SK-N-SH (cell line): ENCODE data around the gene JAKMIP1. TPM values are rescaled to one million over a fixed set of nuclear protein-coding genes. Genes with fewer than 3 reads are reported as not detected.

Experiments used
- CTCF ChIA-PET: fragments of 300-600, 350-600 bp; formaldehyde crosslinking; extraction: SDS; loops from one replicate; lab custom pipeline; 2021; lab: Yijun Ruan, JAX
- POLR2A ChIA-PET: fragments of 350-600 bp; sonication (Branson Sonifier 250); formaldehyde crosslinking; extraction: SDS; loops from one replicate; lab custom pipeline; 2020; ENCODE audit warnings: antibody characterized with exemption, inconsistent platforms; lab: Yijun Ruan, JAX
- DNase-seq: peaks from one replicate; pipeline ENCODE4 v3.0.0; 2012
- H2AFZ ChIP-seq: fragments of 200-600 bp; sonication (generic); 2 replicates; pipeline ENCODE4 v1.8.1; 2016; ENCODE audit warnings: antibody characterized with exemption, mild to moderate bottlenecking, low read depth
- H3F3A ChIP-seq: fragments of 200-600 bp; sonication (generic); replicated peaks from 2 replicates; pipeline ENCODE3; 2016; ENCODE audit warnings: antibody characterized with exemption, mild to moderate bottlenecking; ENCODE audit not compliant: insufficient read depth
- H3K27ac ChIP-seq, 2 experiments: fragments of 200-500 bp in 1 of 2; fragments of 200-600 bp in 1 of 2; sonication (Bioruptor generic) in 1 of 2; sonication (generic), shearing (Covaris generic) in 1 of 2; 2 replicates each; pipeline versions ENCODE4 v1.5.1 to v1.6.1; 2014 to 2016; ENCODE audit warnings: low read depth in 2 of 2, inconsistent platforms in 1 of 2, low read length in 1 of 2, mild to moderate bottlenecking in 1 of 2, mixed read lengths in 1 of 2
- H3K27me3 ChIP-seq: fragments of 200-600 bp; sonication (generic), shearing (Covaris generic); 2 replicates; pipeline ENCODE4 v1.6.1; 2016; ENCODE audit warnings: mixed run types; ENCODE audit not compliant: insufficient read depth
- H3K36me3 ChIP-seq, 2 experiments: fragments of 200-500 bp in 1 of 2; fragments of 200-600 bp in 1 of 2; sonication (Bioruptor generic) in 1 of 2; sonication (generic) in 1 of 2; replicated peaks in 1 of 2; 2 replicates each; pipeline versions ENCODE3 to v1.5.1; 2014 to 2016; ENCODE audit warnings: low read length in 1 of 2, mild to moderate bottlenecking in 1 of 2; ENCODE audit not compliant: insufficient read depth in 2 of 2, control insufficient read depth in 1 of 2
- H3K4me1 ChIP-seq, 2 experiments: fragments of 200-500 bp in 1 of 2; fragments of 200-600 bp in 1 of 2; sonication (Bioruptor generic) in 1 of 2; sonication (generic), shearing (Covaris generic) in 1 of 2; 2 replicates each; pipeline versions ENCODE4 v1.5.1 to v1.6.1; 2014 to 2016; ENCODE audit warnings: low read depth in 1 of 2, low read length in 1 of 2, mixed run types in 1 of 2; ENCODE audit not compliant: insufficient read depth in 2 of 2, control insufficient read depth in 1 of 2
- H3K4me2 ChIP-seq: fragments of 200-600 bp; sonication (generic), shearing (Covaris generic); 2 replicates; pipeline ENCODE4 v1.6.1; 2017; ENCODE audit warnings: mixed run types
- H3K4me3 ChIP-seq, 2 experiments: fragments of 200-500 bp in 1 of 2; fragments of 200-600 bp in 1 of 2; sonication (Bioruptor generic) in 1 of 2; sonication (generic), shearing (Covaris generic) in 1 of 2; 2 replicates each; pipeline versions ENCODE4 v1.5.1 to v1.8.1; 2014 to 2016; ENCODE audit warnings: low read depth in 2 of 2, inconsistent platforms in 1 of 2, low read length in 1 of 2, mild to moderate bottlenecking in 1 of 2, mixed read lengths in 1 of 2, moderate library complexity in 1 of 2
- H3K79me2 ChIP-seq: fragments of 200-600 bp; sonication (generic); 2 replicates; pipeline ENCODE4 v1.8.1; 2017; ENCODE audit warnings: mild to moderate bottlenecking; ENCODE audit not compliant: insufficient read depth
- H3K9ac ChIP-seq: fragments of 200-600 bp; sonication (generic); 2 replicates; pipeline ENCODE4 v1.6.1; 2017; ENCODE audit warnings: mixed run types
- H3K9me2 ChIP-seq: fragments of 200-600 bp; sonication (generic); 2 replicates; pipeline ENCODE4 v1.6.1; 2017; ENCODE audit warnings: mixed run types
- H3K9me3 ChIP-seq: fragments of 200-600 bp; sonication (generic); 2 replicates; pipeline ENCODE4 v1.6.1; 2017; ENCODE audit warnings: mixed run types, mild to moderate bottlenecking, moderate library complexity
- H4K20me1 ChIP-seq: fragments of 200-600 bp; sonication (generic); 2 replicates; pipeline ENCODE4 v1.6.1; 2017; ENCODE audit warnings: mild to moderate bottlenecking, mixed run types; ENCODE audit not compliant: insufficient read depth
- ELF1 ChIP-seq: IDR thresholded peaks from 2 replicates; pipeline ENCODE4 v1.4.0; 2012
- EZH2phosphoT487 ChIP-seq: fragments of 200-600 bp; sonication (generic); IDR thresholded peaks from 2 replicates; pipeline ENCODE4 v1.6.1; 2017; ENCODE audit warnings: low read depth, mixed run types, mild to moderate bottlenecking, antibody characterized with exemption, moderate library complexity, borderline replicate concordance
- GABPA ChIP-seq: IDR thresholded peaks from 2 replicates; pipeline ENCODE4 v1.4.0; 2012; ENCODE audit warnings: low read depth, mild to moderate bottlenecking
- MAX ChIP-seq: IDR thresholded peaks from 2 replicates; pipeline ENCODE4 v1.4.0; 2012; ENCODE audit warnings: low read depth
- MEF2A ChIP-seq: IDR thresholded peaks from 2 replicates; pipeline ENCODE4 v1.4.0; 2012; ENCODE audit warnings: low read depth, borderline replicate concordance
- NFIC ChIP-seq: IDR thresholded peaks from 2 replicates; pipeline ENCODE4 v1.4.0; 2012; ENCODE audit warnings: borderline replicate concordance
- NRF1 ChIP-seq: IDR thresholded peaks from 2 replicates; pipeline ENCODE4 v1.6.1; 2012; ENCODE audit warnings: low read depth, mild to moderate bottlenecking, low read length
- RAD21 ChIP-seq: IDR thresholded peaks from 2 replicates; pipeline ENCODE4 v1.6.1; 2012; ENCODE audit warnings: mild to moderate bottlenecking, low read length
- RCOR1 ChIP-seq: fragments of 150-350 bp; IDR thresholded peaks from 2 replicates; pipeline ENCODE4 v1.6.1; 2017; ENCODE audit warnings: antibody characterized with exemption, low read length
- RXRA ChIP-seq: IDR thresholded peaks from 2 replicates; pipeline ENCODE4 v1.4.0; 2012; ENCODE audit warnings: low read depth, mild to moderate bottlenecking, borderline replicate concordance
- SIN3A ChIP-seq: IDR thresholded peaks from 2 replicates; pipeline ENCODE4 v1.6.1; 2012; ENCODE audit warnings: low read depth, mild to moderate bottlenecking, low read length, moderate library complexity, borderline replicate concordance
- SMC3 ChIP-seq: IDR thresholded peaks from 2 replicates; pipeline ENCODE4 v1.6.1; 2012; ENCODE audit warnings: low read depth, low read length, improper control_type of control experiment
- TCF12 ChIP-seq: IDR thresholded peaks from 2 replicates; pipeline ENCODE4 v1.4.0; 2012
- WGBS: methylation state at CpG from one replicate; pipeline ENCODE4 v1.1.6; 2017; ENCODE audit warnings: low lambda C conversion rate; 5-methylcytosine and 5-hydroxymethylcytosine counted together
- polyA plus RNA-seq, 3 experiments: library from polyadenylated mRNA; depleted of rRNA; stranded (reverse); fragments of >200 nt; gene quantifications; 2 replicates each; pipeline ENCODE4 v1.2.3, GENCODE V29; 2012

Gene JAKMIP1
- polyA plus RNA-seq, 1 of the 3 experiments (the other 2 are of a cell fraction), result 0.54 TPM

GRCh38 chr4:6032249-6033244 is 167.8 kb downstream of the JAKMIP1 start:
- H3K9me2 ChIP-seq, result no peaks in the 10 kb centered on the region
- no peaks in the 10 kb centered on the region for H3K79me2 ChIP-seq
- H4K20me1 ChIP-seq, result no peaks in the 10 kb centered on the region
- H3K36me3 ChIP-seq, result no peaks in the 10 kb centered on the region
- DNase-seq, result no peak
- H3K9me3 ChIP-seq, result no peaks in the 10 kb centered on the region
- TF ChIP-seq RAD21 (peak; percentile 54), RXRA (no peak), SMC3 (peak; percentile 17; the same call in 1 of the 2 replicates)
- peak overlapping the region in 1 of 2 experiments; percentile 47; a peak in 1 of 4 replicates for H3K27ac ChIP-seq
- H3K27me3 ChIP-seq, result no peaks in the 10 kb centered on the region
- POLR2A ChIA-PET, result no interaction called here
- no peak overlapping the region for H2AFZ ChIP-seq
- CTCF ChIA-PET, result interaction anchor here (0.6 to 4.6 kb wide), 11 partner anchors 8 to 295 kb away, joined by 3 to 38 read pairs (median 4); no protein-coding TSS in a partner anchor
- H3F3A ChIP-seq, result no peaks in the 10 kb centered on the region
- H3K9ac ChIP-seq, result no peak overlapping the region
- WGBS, result 30% methylated on average over 11 of the region's 11 CpGs
- no peak overlapping the region for H3K4me3 ChIP-seq
- no peak overlapping the region for H3K4me2 ChIP-seq
- peaks cover 0 to 15% of the 10 kb centered on the region in 2 experiments; a peak in 1 of 4 replicates for H3K4me1 ChIP-seq

GRCh38 chr4:6031846-6032245 is 168.5 kb downstream of the JAKMIP1 start:
- peak; percentile 51 for DNase-seq
- Histone ChIP-seq H3K27ac (no peak overlapping the region; a peak in 1 of 4 replicates), H3K4me2 (no peak overlapping the region), H3K9me3 (no peaks in the 10 kb centered on the region), H2AFZ (no peak overlapping the region), H3K4me1 (peaks cover 0 to 15% of the 10 kb centered on the region in 2 experiments; a peak in 1 of 4 replicates), H3K36me3 (no peaks in the 10 kb centered on the region), H4K20me1 (no peaks in the 10 kb centered on the region)
- ChIA-PET CTCF (interaction anchor here (0.9 to 4.6 kb wide), 9 partner anchors 10 to 219 kb away, joined by 3 to 38 read pairs (median 4); no protein-coding TSS in a partner anchor), POLR2A (no interaction called here)
- 17% methylated on average over 5 of the region's 5 CpGs for WGBS
- TF ChIP-seq ELF1 (no peak), RAD21 (no peak), SIN3A (no peak), NRF1 (no peak), RCOR1 (no peak), NFIC (no peak), MAX (no peak), TCF12 (no peak), EZH2phosphoT487 (no peak), GABPA (no peak), MEF2A (no peak)
- TF ChIP-seq, all 33 proteins: peak for 0
- no peaks in the 10 kb centered on the region for H3F3A ChIP-seq
- H3K4me3 ChIP-seq, result no peak overlapping the region
- H3K9me2 ChIP-seq, result no peaks in the 10 kb centered on the region
- H3K9ac ChIP-seq, result no peak overlapping the region
- no peaks in the 10 kb centered on the region for H3K79me2 ChIP-seq
- no peaks in the 10 kb centered on the region for H3K27me3 ChIP-seq
